GM23248 (cell line): ENCODE measurements around the gene ARPC5.

Experiments used
- EZH2 ChIP-seq: fragments of 200-600 bp; sonication (generic); IDR thresholded peaks from 2 replicates; pipeline ENCODE4 v1.6.1; 2018; ENCODE audit warnings: antibody characterized with exemption, mild to moderate bottlenecking; ENCODE audit not compliant: insufficient read depth, poor library complexity, severe bottlenecking
- EZH2phosphoT487 ChIP-seq: fragments of 200-600 bp; sonication (generic); IDR thresholded peaks from 2 replicates; pipeline ENCODE4 v1.6.1; 2018; ENCODE audit warnings: antibody characterized with exemption, moderate library complexity, mild to moderate bottlenecking, low read depth; ENCODE audit not compliant: insufficient read depth

GRCh38 chr1:183578856-183579255 lies 56.7 kb downstream of the ARPC5 start:
- TF ChIP-seq EZH2phosphoT487 (no peak), EZH2 (no peak)
